Panc1 (cell line): ENCODE measurements around the gene LIM2. TPM values are rescaled to one million over a fixed set of nuclear protein-coding genes. Genes with fewer than 3 reads are reported as not detected.

ENCODE experiments used
- ATAC-seq: fragments of 200-7000 bp; cut with Tn5 transposase; 2 replicates; pipeline ENCODE4 v1.9.1; 2020; ENCODE audit warnings: mild to moderate bottlenecking, moderate library complexity
- BruUV-seq: library from RNA; stranded (reverse); fragments of 400-500 nt; replicated peaks from 2 replicates; lab custom pipeline; 2021; lab: Mats Ljungman, UMichigan
- CTCF ChIA-PET: fragments of 300-600 bp; sonication (Branson Sonifier 250); formaldehyde crosslinking; loops from one replicate; lab custom pipeline; 2022; ENCODE audit warnings: antibody characterized with exemption; lab: Charles Lee
- POLR2A ChIA-PET: fragments of 300-600 bp; sonication (Branson Sonifier 250); formaldehyde crosslinking; loops from one replicate; lab custom pipeline; 2022; ENCODE audit warnings: antibody characterized with exemption; lab: Charles Lee
- DNase-seq: peaks from one replicate; pipeline ENCODE4 v3.0.0-alpha.2; 2010; ENCODE audit warnings: low read depth, low spot score
- H3K27ac ChIP-seq: 2 replicates; pipeline ENCODE4 v1.5.1; 2011; ENCODE audit warnings: mild to moderate bottlenecking, low read length, inconsistent platforms
- H3K27me3 ChIP-seq: fragments of 200-500 bp; sonication (Bioruptor generic); 2 replicates; pipeline ENCODE4 v1.6.0; 2014; ENCODE audit warnings: low read length, inconsistent platforms; ENCODE audit not compliant: control insufficient read depth, insufficient read depth
- H3K36me3 ChIP-seq: fragments of 200-500 bp; sonication (Bioruptor generic); 2 replicates; pipeline ENCODE4 v1.5.1; 2014; ENCODE audit warnings: inconsistent platforms, mild to moderate bottlenecking, low read length, moderate library complexity; ENCODE audit not compliant: control insufficient read depth, insufficient read depth
- H3K4me1 ChIP-seq: 2 replicates; pipeline ENCODE4 v1.5.1; 2011; ENCODE audit warnings: inconsistent platforms, mild to moderate bottlenecking, low read length, moderate library complexity; ENCODE audit not compliant: control insufficient read depth, insufficient read depth
- H3K4me3 ChIP-seq, 2 experiments: 2 replicates each; pipeline ENCODE4 v1.5.1; 2011 to 2012; ENCODE audit warnings: low read depth in 2 of 2, low read length in 2 of 2, mild to moderate bottlenecking in 2 of 2, inconsistent platforms in 1 of 2, moderate library complexity in 1 of 2
- H3K9me3 ChIP-seq: fragments of 200-500 bp; sonication (Bioruptor generic); 2 replicates; pipeline ENCODE4 v1.5.1; 2014; ENCODE audit warnings: low read depth, mild to moderate bottlenecking, inconsistent platforms, low read length, moderate library complexity; ENCODE audit not compliant: control insufficient read depth, insufficient read depth
- POLR2AphosphoS5 ChIP-seq: IDR thresholded peaks from 2 replicates; pipeline ENCODE4 v1.6.1; 2012; ENCODE audit warnings: mild to moderate bottlenecking, low read depth, low read length, moderate library complexity
- REST ChIP-seq, 2 experiments: IDR thresholded peaks; 2 replicates each; pipeline ENCODE4 v1.6.1; 2011 to 2012; ENCODE audit warnings: low read depth in 2 of 2, control low read depth in 1 of 2, low read length in 1 of 2, mild to moderate bottlenecking in 1 of 2, moderate library complexity in 1 of 2; ENCODE audit not compliant: insufficient read depth in 1 of 2
- SIN3A ChIP-seq: IDR thresholded peaks from 2 replicates; pipeline ENCODE4 v1.6.1; 2012; ENCODE audit warnings: low read depth, mild to moderate bottlenecking, low read length, moderate library complexity, borderline replicate concordance; ENCODE audit not compliant: insufficient read depth
- TCF7L2 ChIP-seq: IDR thresholded peaks from 2 replicates; pipeline ENCODE4 v1.6.1; 2011; ENCODE audit warnings: mild to moderate bottlenecking, low read depth, low read length, inconsistent platforms
- in situ Hi-C: cut with HindIII; loops from 2 replicates; pipeline ENCODE4 v1.10.0; 2016; ENCODE audit warnings: low sequenced_read_pairs, low pct_unique_long_range_greater_than_20kb
- intact Hi-C: fragments of 100-400 bp; cut with micrococcal nuclease; formaldehyde crosslinking; loops from one replicate; pipeline ENCODE4 v1.10.0; 2022; ENCODE audit not compliant: unreplicated experiment
- total RNA-seq: library from RNA; stranded (reverse); gene quantifications from one replicate; pipeline ENCODE4 v1.2.1, GENCODE V29; 2021; ENCODE audit not compliant: unreplicated experiment
- TF ChIP-seq, protein P1 (sequence below): fragments of 450-650 bp; IDR thresholded peaks from 2 replicates; pipeline ENCODE4 v1.5.1; 2017; ENCODE audit warnings: mild to moderate bottlenecking

LIM2 gene
- total RNA-seq, 1 experiment from 2014 or later = not detected

- H3K27me3 ChIP-seq = no peaks in the 10 kb centered on the region
- in situ Hi-C loops = no loop called here
- BruUV-seq = no TSS peak
- H3K4me3 ChIP-seq = no peak overlapping the region
- POLR2A ChIA-PET = no interaction called here
- intact Hi-C loops = no loop called here
- DNase-seq (no peak), ATAC-seq (no peak)
- TF ChIP-seq SIN3A (no peak), REST (IDR thresholded peaks at IDR 0.05; ENCODE audit: insufficient read depth in 1 of 2, low read depth in 2 of 2, low read length in 1 of 2) (no peak), POLR2AphosphoS5 (no peak), TCF7L2 (no peak)
- TF ChIP-seq, protein P1, sequence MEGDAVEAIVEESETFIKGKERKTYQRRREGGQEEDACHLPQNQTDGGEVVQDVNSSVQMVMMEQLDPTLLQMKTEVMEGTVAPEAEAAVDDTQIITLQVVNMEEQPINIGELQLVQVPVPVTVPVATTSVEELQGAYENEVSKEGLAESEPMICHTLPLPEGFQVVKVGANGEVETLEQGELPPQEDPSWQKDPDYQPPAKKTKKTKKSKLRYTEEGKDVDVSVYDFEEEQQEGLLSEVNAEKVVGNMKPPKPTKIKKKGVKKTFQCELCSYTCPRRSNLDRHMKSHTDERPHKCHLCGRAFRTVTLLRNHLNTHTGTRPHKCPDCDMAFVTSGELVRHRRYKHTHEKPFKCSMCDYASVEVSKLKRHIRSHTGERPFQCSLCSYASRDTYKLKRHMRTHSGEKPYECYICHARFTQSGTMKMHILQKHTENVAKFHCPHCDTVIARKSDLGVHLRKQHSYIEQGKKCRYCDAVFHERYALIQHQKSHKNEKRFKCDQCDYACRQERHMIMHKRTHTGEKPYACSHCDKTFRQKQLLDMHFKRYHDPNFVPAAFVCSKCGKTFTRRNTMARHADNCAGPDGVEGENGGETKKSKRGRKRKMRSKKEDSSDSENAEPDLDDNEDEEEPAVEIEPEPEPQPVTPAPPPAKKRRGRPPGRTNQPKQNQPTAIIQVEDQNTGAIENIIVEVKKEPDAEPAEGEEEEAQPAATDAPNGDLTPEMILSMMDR = no peak
- H3K36me3 ChIP-seq = no peaks in the 10 kb centered on the region
- CTCF ChIA-PET = no interaction called here
- H3K9me3 ChIP-seq = no peaks in the 10 kb centered on the region
- no peak overlapping the region for H3K27ac ChIP-seq
- H3K4me1 ChIP-seq = peaks cover 3% of the 10 kb centered on the region
Observed at GRCh38 chr19:51389143-51389542, 1.4 kb upstream of the LIM2 start.

GRCh38 chr19:51386882-51387520, 773 bp downstream of the LIM2 start:
- in situ Hi-C loops (no loop called here), intact Hi-C loops (no loop called here)
- no peak for ATAC-seq
- DNase-seq = no peak
- POLR2A ChIA-PET = no interaction called here
- Histone ChIP-seq H3K27me3 (no peaks in the 10 kb centered on the region), H3K27ac (no peak overlapping the region), H3K9me3 (no peaks in the 10 kb centered on the region), H3K4me3 (no peak overlapping the region), H3K4me1 (no peaks in the 10 kb centered on the region), H3K36me3 (no peaks in the 10 kb centered on the region)
- TF ChIP-seq REST (IDR thresholded peaks at IDR 0.05; ENCODE audit: insufficient read depth in 1 of 2, low read depth in 2 of 2, low read length in 1 of 2) = no peak
- no peak for TF ChIP-seq TCF7L2
- no peak for TF ChIP-seq POLR2AphosphoS5
- no peak for TF ChIP-seq SIN3A
- BruUV-seq = no TSS peak
- CTCF ChIA-PET = interaction anchor here (0.5 kb wide), 1 partner anchor 48 kb away, joined by 7 read pairs; no protein-coding TSS in a partner anchor
